Mammary epithelial cell (primary cell): Measurements from ENCODE around the gene PFKP.

ENCODE experiments used
- CTCF ChIP-seq, 2 donors: IDR thresholded peaks in 1 of 2; conservative IDR thresholded peaks in 1 of 2; 2 replicates each; pipeline ENCODE4 v1.5.1; 2011 to 2012; ENCODE audit warnings: inconsistent platforms in 2 of 2, low read length in 2 of 2, mild to moderate bottlenecking in 2 of 2, control low read depth in 1 of 2, low read depth in 1 of 2; ENCODE audit not compliant: insufficient read depth in 1 of 2; ENCODE audit errors: extremely low read depth in 1 of 2
- EZH2 ChIP-seq: IDR thresholded peaks from 2 replicates; pipeline ENCODE4 v1.6.1; 2012; ENCODE audit warnings: low read length, inconsistent platforms, borderline replicate concordance

- TF ChIP-seq CTCF (conservative IDR thresholded peaks at IDR 0.05 in 1 of 2, IDR thresholded peaks at IDR 0.05 in 1 of 2; ENCODE audit: extremely low read depth in 1 of 2, insufficient read depth in 1 of 2, low read depth in 1 of 2, low read length in 2 of 2) = no peak
- TF ChIP-seq EZH2 = no peak
These were observed 85.2 kb downstream of the PFKP start for GRCh38 chr10:3152566-3152935.
